ENCODE data around the gene CBLN1. TPM values are rescaled to one million over a fixed set of nuclear protein-coding genes. Genes with fewer than 3 reads are reported as not detected.

The CBLN1 gene
- total RNA-seq, 3 donors from 2014 or later = 0.44 to 0.64 TPM; not detected in 1

DNA sequence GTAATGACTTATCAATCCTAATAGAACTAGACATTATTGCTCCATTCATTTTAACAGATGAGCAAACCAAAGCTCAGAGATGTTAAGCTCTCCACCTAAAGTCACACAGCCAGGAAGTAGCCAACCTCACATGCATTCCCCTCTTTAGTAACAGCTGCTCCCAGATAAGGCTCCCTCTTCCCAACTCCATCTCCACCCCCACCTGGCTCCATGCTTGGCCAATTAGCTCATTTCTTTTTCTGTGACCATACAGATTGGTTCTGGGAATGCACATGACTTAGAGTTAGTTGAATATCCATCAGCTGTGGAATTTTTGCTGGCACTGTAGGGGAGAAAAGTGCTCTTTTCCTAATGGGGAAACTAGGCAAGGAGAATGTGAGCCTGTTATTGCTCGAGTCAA lies 13.0 kb downstream of the CBLN1 start:
- intact Hi-C loops (cut with DNase I; ENCODE audit: low total_unique reads) = no loop called here
- TF ChIP-seq CTCF (IDR thresholded peaks at IDR 0.05) (no peak), POLR2AphosphoS5 (IDR thresholded peaks at IDR 0.05) (no peak), POLR2A (IDR thresholded peaks at IDR 0.05) (no peak)

GRCh38 chr16:49262501-49262900 lies 19.1 kb downstream of the CBLN1 start:
- no peaks in the 10 kb centered on the region for H3K4me1 ChIP-seq

More for the DNA sequence above, 13.0 kb downstream of the CBLN1 start:
- peaks cover 0 to 33% of the 10 kb centered on the region in 2 donors for H3K27me3 ChIP-seq
- no peaks in the 10 kb centered on the region for H3K36me3 ChIP-seq
- H3K27ac ChIP-seq = no peak overlapping the region
- no peak for DNase-seq (ENCODE audit: low spot score in 2 of 2)
- no peaks in the 10 kb centered on the region for H3K9me3 ChIP-seq
- H3K4me3 ChIP-seq = no peak overlapping the region
- no peaks in the 10 kb centered on the region for H3K4me1 ChIP-seq

DNA sequence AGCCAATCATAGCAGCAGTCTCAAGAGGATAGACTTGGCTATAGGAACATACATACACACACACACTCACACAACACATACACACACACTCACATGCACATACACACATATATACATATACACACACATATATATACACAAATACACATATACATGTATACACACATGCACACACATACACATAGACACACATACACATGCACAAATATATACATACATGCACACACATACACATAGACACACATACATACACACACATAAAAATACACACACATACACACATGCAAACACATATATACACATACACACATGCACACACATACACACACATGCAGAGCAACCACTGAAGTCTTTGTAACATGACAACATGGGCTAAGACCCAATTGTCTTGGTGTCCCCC lies 19.7 kb downstream of the CBLN1 start:
- intact Hi-C loops (cut with DNase I; ENCODE audit: low total_unique reads) = loop anchor here (5.0 kb wide), 1 partner anchor 350 kb away; no protein-coding TSS in a partner anchor
- H3K27me3 ChIP-seq = peaks cover 0 to 9% of the 10 kb centered on the region in 2 donors

More at GRCh38 chr16:49262501-49262900, 19.1 kb downstream of the CBLN1 start:
- TF ChIP-seq POLR2AphosphoS5 (IDR thresholded peaks at IDR 0.05) (no peak), CTCF (IDR thresholded peaks at IDR 0.05) (no peak), POLR2A (IDR thresholded peaks at IDR 0.05) (no peak)
- Histone ChIP-seq H3K4me3 (no peak overlapping the region), H3K27me3 (peaks cover 0 to 9% of the 10 kb centered on the region in 2 donors), H3K27ac (no peak overlapping the region), H3K36me3 (no peaks in the 10 kb centered on the region), H3K9me3 (no peaks in the 10 kb centered on the region)
- DNase-seq (ENCODE audit: low spot score in 2 of 2) = no peak
- intact Hi-C loops (cut with DNase I; ENCODE audit: low total_unique reads) = loop anchor here (5.0 kb wide), 1 partner anchor 350 kb away; no protein-coding TSS in a partner anchor

DNA sequence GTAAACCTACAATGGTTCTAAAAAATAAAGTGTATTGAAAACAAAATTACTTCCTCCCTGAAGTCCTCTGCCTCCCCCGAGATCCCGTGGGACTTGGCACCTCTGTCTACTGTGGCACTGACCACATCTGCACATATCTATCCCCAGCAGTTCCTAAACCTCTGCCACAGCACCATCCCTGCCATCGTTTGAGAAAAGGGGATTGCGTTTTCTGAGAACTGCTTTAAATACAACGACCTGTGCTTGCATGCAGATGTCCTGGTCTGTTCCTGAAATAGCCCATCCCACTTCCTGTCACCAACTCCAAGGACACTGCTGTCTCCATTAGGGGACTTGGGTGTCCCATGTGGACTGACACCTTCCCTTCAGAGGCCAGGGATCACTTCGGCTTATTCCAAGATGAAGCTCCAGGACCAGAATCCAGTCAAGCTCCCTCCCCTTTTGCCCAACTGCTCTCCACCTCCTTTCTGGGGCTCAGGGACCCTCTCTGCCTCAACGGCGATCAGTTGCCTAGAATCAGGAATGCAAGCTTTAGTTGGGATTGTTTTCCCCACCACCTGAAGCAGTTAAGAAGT lies 20.6 kb downstream of the CBLN1 start:
- Histone ChIP-seq H3K4me3 (no peak overlapping the region), H3K4me1 (no peaks in the 10 kb centered on the region), H3K27ac (no peak overlapping the region), H3K36me3 (no peaks in the 10 kb centered on the region), H3K27me3 (peaks cover 0 to 5% of the 10 kb centered on the region in 2 donors), H3K9me3 (no peaks in the 10 kb centered on the region)
- DNase-seq (ENCODE audit: low spot score in 2 of 2) = no peak
- TF ChIP-seq CTCF (IDR thresholded peaks at IDR 0.05) (no peak), POLR2A (IDR thresholded peaks at IDR 0.05) (no peak), POLR2AphosphoS5 (IDR thresholded peaks at IDR 0.05) (no peak)
- intact Hi-C loops (cut with DNase I; ENCODE audit: low total_unique reads) = loop anchor here (5.0 kb wide), 1 partner anchor 351 kb away; no protein-coding TSS in a partner anchor

More for the DNA sequence above, 19.7 kb downstream of the CBLN1 start:
- Histone ChIP-seq H3K36me3 (no peaks in the 10 kb centered on the region), H3K4me1 (no peaks in the 10 kb centered on the region), H3K9me3 (no peaks in the 10 kb centered on the region), H3K27ac (no peak overlapping the region), H3K4me3 (no peak overlapping the region)
- no peak for DNase-seq (ENCODE audit: low spot score in 2 of 2)
- TF ChIP-seq CTCF (IDR thresholded peaks at IDR 0.05) (no peak), POLR2A (IDR thresholded peaks at IDR 0.05) (no peak), POLR2AphosphoS5 (IDR thresholded peaks at IDR 0.05) (no peak)

DNA sequence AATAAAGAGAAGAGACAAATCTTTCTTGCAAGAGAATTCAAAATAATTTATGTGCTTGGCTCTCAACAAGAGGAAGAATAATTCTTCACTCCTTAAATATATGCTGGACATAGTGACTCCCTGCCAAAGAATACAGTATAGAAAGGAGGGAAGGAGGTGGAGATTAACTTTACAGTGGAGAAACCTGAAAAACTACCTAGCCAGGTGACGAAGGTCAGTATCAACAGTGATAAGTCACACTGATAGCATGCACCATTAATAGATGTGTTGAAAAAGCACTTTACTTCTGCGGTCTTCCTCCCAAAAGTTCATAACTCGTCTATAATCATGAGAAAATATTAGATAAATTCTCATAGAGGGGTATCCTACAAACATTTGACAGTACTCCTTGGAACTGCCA lies 21.4 kb downstream of the CBLN1 start:
- Histone ChIP-seq H3K27ac (no peak overlapping the region), H3K9me3 (no peaks in the 10 kb centered on the region), H3K4me1 (no peaks in the 10 kb centered on the region), H3K4me3 (no peak overlapping the region), H3K36me3 (no peaks in the 10 kb centered on the region), H3K27me3 (peaks cover 0 to 3% of the 10 kb centered on the region in 2 donors)
- intact Hi-C loops (cut with DNase I; ENCODE audit: low total_unique reads) = loop anchor here (5.0 kb wide), 1 partner anchor 352 kb away; no protein-coding TSS in a partner anchor
- DNase-seq (ENCODE audit: low spot score in 2 of 2) = no peak
- no peak for TF ChIP-seq POLR2AphosphoS5 (IDR thresholded peaks at IDR 0.05)
- TF ChIP-seq POLR2A (IDR thresholded peaks at IDR 0.05) = no peak
- no peak for TF ChIP-seq CTCF (IDR thresholded peaks at IDR 0.05)

Measured in breast epithelium (tissue), 4 donors.